ENCODE measurements around the gene RNU1-2. TPM values are rescaled to one million over a fixed set of nuclear protein-coding genes. Genes with fewer than 3 reads are reported as not detected.
"Not testable (repeated sequence)": the region's sequence is repeated elsewhere in the genome, so short reads cannot be mapped to it uniquely, and the experiment has no call there.

The RNU1-2 gene
- total RNA-seq, 1 donor from 2014 or later = 6,387 TPM

GRCh38 chr1:16911851-16912721 is 16.3 kb downstream of the RNU1-2 start:
- ATAC-seq = not testable (repeated sequence)

GRCh38 chr1:16912742-16913141 is 17.0 kb downstream of the RNU1-2 start:
- not testable (repeated sequence) for ATAC-seq

GRCh38 chr1:16913181-16913832 is 17.5 kb downstream of the RNU1-2 start:
- no peak for ATAC-seq

GRCh38 chr1:16913833-16914662 is 18.3 kb downstream of the RNU1-2 start:
- ATAC-seq = peak; percentile 95

GRCh38 chr1:16914928-16915626 is 19.3 kb downstream of the RNU1-2 start:
- ATAC-seq = not testable (repeated sequence)

GRCh38 chr1:16915627-16915973 is 19.8 kb downstream of the RNU1-2 start:
- ATAC-seq = no peak

- ATAC-seq = not testable (repeated sequence)
Measured at GRCh38 chr1:16916036-16916880, 20.5 kb downstream of the RNU1-2 start.

- ATAC-seq = no peak
Measured at GRCh38 chr1:16918371-16918770, 22.6 kb downstream of the RNU1-2 start.

GRCh38 chr1:16918936-16919665 is 23.3 kb downstream of the RNU1-2 start:
- ATAC-seq = not testable (repeated sequence)

GRCh38 chr1:16920951-16921350 is 25.2 kb downstream of the RNU1-2 start:
- ATAC-seq = no peak

- ATAC-seq = no peak
Measured at GRCh38 chr1:16921391-16922185, 25.8 kb downstream of the RNU1-2 start, which contains the start of gene CROCC. CROCC (plus strand) TSS chr1:16921931; CDS start chr1:16922019, 88 bp downstream.

GRCh38 chr1:16922466-16922865 is 26.7 kb downstream of the RNU1-2 start:
- ATAC-seq = no peak

GRCh38 chr1:16922885-16923431 is 27.2 kb downstream of the RNU1-2 start:
- ATAC-seq = no peak

GRCh38 chr1:16924216-16924918 is 28.6 kb downstream of the RNU1-2 start:
- ATAC-seq = no peak

GRCh38 chr1:16924919-16925477 is 29.2 kb downstream of the RNU1-2 start:
- ATAC-seq = peak; percentile 3

GRCh38 chr1:16925635-16926490 is 30.1 kb downstream of the RNU1-2 start:
- ATAC-seq = peak; percentile 82

- ATAC-seq = no peak
Measured at GRCh38 chr1:16926491-16927073, 30.8 kb downstream of the RNU1-2 start.
